HepG2 (cell line): Measurements from ENCODE around the gene RIPOR1. TPM values are rescaled to one million over a fixed set of nuclear protein-coding genes. Genes with fewer than 3 reads are reported as not detected.

Experiments used
- FLYWCH1 ChIP-seq: sonication (generic); formaldehyde crosslinking; IDR thresholded peaks from 2 replicates; pipeline ENCODE4 v1.8.1; 2023; ENCODE audit warnings: mild to moderate bottlenecking, missing genetic modification reagents
- FOXP4 ChIP-seq: sonication (generic); formaldehyde crosslinking; IDR thresholded peaks from 2 replicates; pipeline ENCODE4 v1.4.0; 2020; ENCODE audit warnings: missing genetic modification reagents
- ZBTB37 ChIP-seq: sonication (generic); formaldehyde crosslinking; IDR thresholded peaks from 2 replicates; pipeline ENCODE4 v1.4.0; 2020; ENCODE audit warnings: mild to moderate bottlenecking, missing genetic modification reagents
- ZSCAN22 ChIP-seq: sonication (generic); formaldehyde crosslinking; IDR thresholded peaks from 2 replicates; pipeline ENCODE4 v1.4.0; 2020; ENCODE audit warnings: mild to moderate bottlenecking, missing genetic modification reagents
- polyA plus RNA-seq, 8 experiments: library from polyadenylated mRNA; depleted of rRNA in 3 of 8; stranded (reverse) in 7 of 8; unstranded in 1 of 8; fragments of >200 nt; fragmentation: Illumina TruSeq in 4 of 8; extraction: Trizol in 4 of 8; gene quantifications; 2 replicates each; pipeline versions ENCODE4 v1.2.1 to v1.2.3, GENCODE V29; 2011 to 2016; ENCODE audit warnings: low read depth in 4 of 8, missing spikeins in 1 of 8, mixed read lengths in 1 of 8; ENCODE audit not compliant: insufficient read depth in 1 of 8
- total RNA-seq, 5 experiments: library from RNA; depleted of rRNA; stranded (reverse); fragments of >200 nt; fragmentation: Illumina TruSeq; extraction: Trizol; gene quantifications; 2 replicates each; pipeline ENCODE4 v1.2.3, GENCODE V29; 2016; ENCODE audit warnings: low read depth in 1 of 5
- TF ChIP-seq, protein P1 (sequence below): sonication (generic); formaldehyde crosslinking; IDR thresholded peaks from 2 replicates; pipeline ENCODE4 v1.5.0; 2020; ENCODE audit warnings: mild to moderate bottlenecking, missing genetic modification reagents, borderline replicate concordance

RIPOR1 gene
- total and polyA plus RNA-seq, 2 of the 13 experiments (the other 11 are each of a cell fraction or from before 2014, with no cell fraction given): 4.6 to 8.1 TPM

- TF ChIP-seq, protein P1, sequence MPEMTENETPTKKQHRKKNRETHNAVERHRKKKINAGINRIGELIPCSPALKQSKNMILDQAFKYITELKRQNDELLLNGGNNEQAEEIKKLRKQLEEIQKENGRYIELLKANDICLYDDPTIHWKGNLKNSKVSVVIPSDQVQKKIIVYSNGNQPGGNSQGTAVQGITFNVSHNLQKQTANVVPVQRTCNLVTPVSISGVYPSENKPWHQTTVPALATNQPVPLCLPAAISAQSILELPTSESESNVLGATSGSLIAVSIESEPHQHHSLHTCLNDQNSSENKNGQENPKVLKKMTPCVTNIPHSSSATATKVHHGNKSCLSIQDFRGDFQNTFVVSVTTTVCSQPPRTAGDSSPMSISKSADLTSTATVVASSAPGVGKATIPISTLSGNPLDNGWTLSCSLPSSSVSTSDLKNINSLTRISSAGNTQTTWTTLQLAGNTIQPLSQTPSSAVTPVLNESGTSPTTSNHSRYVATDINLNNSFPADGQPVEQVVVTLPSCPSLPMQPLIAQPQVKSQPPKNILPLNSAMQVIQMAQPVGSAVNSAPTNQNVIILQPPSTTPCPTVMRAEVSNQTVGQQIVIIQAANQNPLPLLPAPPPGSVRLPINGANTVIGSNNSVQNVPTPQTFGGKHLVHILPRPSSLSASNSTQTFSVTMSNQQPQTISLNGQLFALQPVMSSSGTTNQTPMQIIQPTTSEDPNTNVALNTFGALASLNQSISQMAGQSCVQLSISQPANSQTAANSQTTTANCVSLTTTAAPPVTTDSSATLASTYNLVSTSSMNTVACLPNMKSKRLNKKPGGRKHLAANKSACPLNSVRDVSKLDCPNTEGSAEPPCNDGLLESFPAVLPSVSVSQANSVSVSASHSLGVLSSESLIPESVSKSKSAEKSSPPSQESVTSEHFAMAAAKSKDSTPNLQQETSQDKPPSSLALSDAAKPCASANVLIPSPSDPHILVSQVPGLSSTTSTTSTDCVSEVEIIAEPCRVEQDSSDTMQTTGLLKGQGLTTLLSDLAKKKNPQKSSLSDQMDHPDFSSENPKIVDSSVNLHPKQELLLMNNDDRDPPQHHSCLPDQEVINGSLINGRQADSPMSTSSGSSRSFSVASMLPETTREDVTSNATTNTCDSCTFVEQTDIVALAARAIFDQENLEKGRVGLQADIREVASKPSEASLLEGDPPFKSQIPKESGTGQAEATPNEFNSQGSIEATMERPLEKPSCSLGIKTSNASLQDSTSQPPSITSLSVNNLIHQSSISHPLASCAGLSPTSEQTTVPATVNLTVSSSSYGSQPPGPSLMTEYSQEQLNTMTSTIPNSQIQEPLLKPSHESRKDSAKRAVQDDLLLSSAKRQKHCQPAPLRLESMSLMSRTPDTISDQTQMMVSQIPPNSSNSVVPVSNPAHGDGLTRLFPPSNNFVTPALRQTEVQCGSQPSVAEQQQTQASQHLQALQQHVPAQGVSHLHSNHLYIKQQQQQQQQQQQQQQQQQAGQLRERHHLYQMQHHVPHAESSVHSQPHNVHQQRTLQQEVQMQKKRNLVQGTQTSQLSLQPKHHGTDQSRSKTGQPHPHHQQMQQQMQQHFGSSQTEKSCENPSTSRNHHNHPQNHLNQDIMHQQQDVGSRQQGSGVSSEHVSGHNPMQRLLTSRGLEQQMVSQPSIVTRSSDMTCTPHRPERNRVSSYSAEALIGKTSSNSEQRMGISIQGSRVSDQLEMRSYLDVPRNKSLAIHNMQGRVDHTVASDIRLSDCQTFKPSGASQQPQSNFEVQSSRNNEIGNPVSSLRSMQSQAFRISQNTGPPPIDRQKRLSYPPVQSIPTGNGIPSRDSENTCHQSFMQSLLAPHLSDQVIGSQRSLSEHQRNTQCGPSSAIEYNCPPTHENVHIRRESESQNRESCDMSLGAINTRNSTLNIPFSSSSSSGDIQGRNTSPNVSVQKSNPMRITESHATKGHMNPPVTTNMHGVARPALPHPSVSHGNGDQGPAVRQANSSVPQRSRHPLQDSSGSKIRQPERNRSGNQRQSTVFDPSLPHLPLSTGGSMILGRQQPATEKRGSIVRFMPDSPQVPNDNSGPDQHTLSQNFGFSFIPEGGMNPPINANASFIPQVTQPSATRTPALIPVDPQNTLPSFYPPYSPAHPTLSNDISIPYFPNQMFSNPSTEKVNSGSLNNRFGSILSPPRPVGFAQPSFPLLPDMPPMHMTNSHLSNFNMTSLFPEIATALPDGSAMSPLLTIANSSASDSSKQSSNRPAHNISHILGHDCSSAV (CRISPR knock-in tag): no peak
- TF ChIP-seq ZBTB37 (CRISPR knock-in tag) (no peak), FLYWCH1 (no peak), ZSCAN22 (CRISPR knock-in tag) (no peak), FOXP4 (CRISPR knock-in tag) (no peak)
These were observed 5.8 kb downstream of the RIPOR1 start (continued) for GRCh38 chr16:67534431-67534830.
